OCI-LY1 (cell line): Measurements from ENCODE around the gene FZD2.

Experiments used
- H2AFZ ChIP-seq: fragments of 200-600 bp; sonication (generic), shearing (Covaris generic); 2 replicates; pipeline ENCODE4 v1.6.0; 2014; ENCODE audit warnings: antibody characterized with exemption, mild to moderate bottlenecking, low read length
- H3F3A ChIP-seq: fragments of 200-600 bp; sonication (generic), shearing (Covaris generic); 2 replicates; pipeline ENCODE4 v1.6.0; 2014; ENCODE audit warnings: mild to moderate bottlenecking, antibody characterized with exemption, low read length, moderate library complexity; ENCODE audit not compliant: insufficient read depth
- H3K27ac ChIP-seq: fragments of 200-600 bp; sonication (generic); 2 replicates; pipeline ENCODE4 v1.5.1; 2014; ENCODE audit warnings: low read length, mixed run types, mild to moderate bottlenecking, low read depth; ENCODE audit not compliant: poor library complexity, severe bottlenecking
- H3K27me3 ChIP-seq: fragments of 200-600 bp; sonication (generic); 2 replicates; pipeline ENCODE4 v1.6.0; 2014; ENCODE audit warnings: antibody characterized with exemption, mild to moderate bottlenecking, low read length, moderate library complexity; ENCODE audit not compliant: insufficient read depth
- H3K36me3 ChIP-seq: fragments of 200-600 bp; sonication (generic); 2 replicates; pipeline ENCODE4 v1.6.1; 2014; ENCODE audit warnings: mild to moderate bottlenecking, antibody characterized with exemption, low read length, moderate library complexity, mixed read lengths; ENCODE audit not compliant: insufficient read depth
- H3K4me1 ChIP-seq: fragments of 200-600 bp; sonication (generic); 2 replicates; pipeline ENCODE4 v1.5.1; 2014; ENCODE audit warnings: mild to moderate bottlenecking, low read length, moderate library complexity; ENCODE audit not compliant: insufficient read depth, severe bottlenecking
- H3K4me2 ChIP-seq: fragments of 200-600 bp; sonication (generic), shearing (Covaris generic); 2 replicates; pipeline ENCODE4 v1.6.1; 2014; ENCODE audit warnings: low read length
- H3K4me3 ChIP-seq: fragments of 200-600 bp; sonication (generic); 2 replicates; pipeline ENCODE4 v1.5.1; 2014; ENCODE audit warnings: low read length, low read depth, mild to moderate bottlenecking, mixed read lengths; ENCODE audit not compliant: poor library complexity, severe bottlenecking
- H3K79me2 ChIP-seq: fragments of 200-600 bp; shearing (Covaris generic); 2 replicates; pipeline ENCODE4 v1.6.1; 2016; ENCODE audit warnings: mixed run types, low read length, mixed read lengths; ENCODE audit not compliant: insufficient read depth
- H3K9ac ChIP-seq: fragments of 200-600 bp; sonication (generic), shearing (Covaris generic); 2 replicates; pipeline ENCODE4 v1.6.1; 2014; ENCODE audit warnings: mild to moderate bottlenecking, low read length, mixed read lengths
- H3K9me2 ChIP-seq: fragments of 200-600 bp; sonication (generic), shearing (Covaris generic); 2 replicates; pipeline ENCODE4 v1.6.1; 2014; ENCODE audit warnings: low read depth, mild to moderate bottlenecking, low read length, mixed read lengths
- H3K9me3 ChIP-seq: fragments of 200-600 bp; shearing (Covaris generic); 2 replicates; pipeline ENCODE4 v1.6.1; 2014; ENCODE audit warnings: low read length, mixed read lengths
- H4K20me1 ChIP-seq: fragments of 200-600 bp; sonication (generic), shearing (Covaris generic); 2 replicates; pipeline ENCODE4 v1.6.0; 2016; ENCODE audit warnings: mild to moderate bottlenecking, low read length; ENCODE audit not compliant: insufficient read depth
- EZH2 ChIP-seq: fragments of 200-600 bp; sonication (generic), shearing (Covaris generic); IDR thresholded peaks from 2 replicates; pipeline ENCODE4 v1.8.0; 2017; ENCODE audit warnings: borderline replicate concordance, mixed run types, mild to moderate bottlenecking, antibody characterized with exemption, low read length, moderate library complexity, mixed read lengths
- TF ChIP-seq, protein P1 (sequence below): fragments of 200-600 bp; sonication (generic), shearing (Covaris generic); IDR thresholded peaks from 2 replicates; pipeline ENCODE4 v1.5.1; 2017; ENCODE audit warnings: mild to moderate bottlenecking, antibody characterized with exemption, low read length, moderate library complexity, mixed read lengths

The FZD2 gene

DNA sequence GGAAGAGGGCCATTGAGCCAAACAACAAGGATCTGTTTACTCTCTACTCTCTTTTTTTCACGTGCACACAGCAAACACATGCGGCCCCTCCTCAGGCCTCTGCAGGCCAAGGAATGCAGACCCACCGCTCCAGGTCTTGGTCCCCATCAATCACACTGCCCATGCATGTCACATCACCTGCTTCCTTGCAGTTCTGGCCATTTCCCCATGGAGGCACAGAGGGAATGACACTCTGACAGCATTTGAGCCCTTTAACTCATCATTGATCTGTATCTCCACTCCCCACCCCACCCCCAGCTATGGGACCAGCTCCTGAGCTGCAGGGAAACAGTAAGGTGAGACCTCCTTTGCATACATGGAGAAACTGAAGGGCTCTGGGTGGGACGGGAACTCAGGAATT lies 53.0 kb downstream of the FZD2 start:
- no peaks in the 10 kb centered on the region for H3K9me3 ChIP-seq
- peaks cover 15% of the 10 kb centered on the region for H3K4me1 ChIP-seq
- no peaks in the 10 kb centered on the region for H4K20me1 ChIP-seq
- H3F3A ChIP-seq: no peaks in the 10 kb centered on the region
- no peaks in the 10 kb centered on the region for H3K36me3 ChIP-seq
- H3K27ac ChIP-seq: no peak overlapping the region
- H3K9ac ChIP-seq: no peak overlapping the region
- no peaks in the 10 kb centered on the region for H3K79me2 ChIP-seq
- TF ChIP-seq, protein P1, sequence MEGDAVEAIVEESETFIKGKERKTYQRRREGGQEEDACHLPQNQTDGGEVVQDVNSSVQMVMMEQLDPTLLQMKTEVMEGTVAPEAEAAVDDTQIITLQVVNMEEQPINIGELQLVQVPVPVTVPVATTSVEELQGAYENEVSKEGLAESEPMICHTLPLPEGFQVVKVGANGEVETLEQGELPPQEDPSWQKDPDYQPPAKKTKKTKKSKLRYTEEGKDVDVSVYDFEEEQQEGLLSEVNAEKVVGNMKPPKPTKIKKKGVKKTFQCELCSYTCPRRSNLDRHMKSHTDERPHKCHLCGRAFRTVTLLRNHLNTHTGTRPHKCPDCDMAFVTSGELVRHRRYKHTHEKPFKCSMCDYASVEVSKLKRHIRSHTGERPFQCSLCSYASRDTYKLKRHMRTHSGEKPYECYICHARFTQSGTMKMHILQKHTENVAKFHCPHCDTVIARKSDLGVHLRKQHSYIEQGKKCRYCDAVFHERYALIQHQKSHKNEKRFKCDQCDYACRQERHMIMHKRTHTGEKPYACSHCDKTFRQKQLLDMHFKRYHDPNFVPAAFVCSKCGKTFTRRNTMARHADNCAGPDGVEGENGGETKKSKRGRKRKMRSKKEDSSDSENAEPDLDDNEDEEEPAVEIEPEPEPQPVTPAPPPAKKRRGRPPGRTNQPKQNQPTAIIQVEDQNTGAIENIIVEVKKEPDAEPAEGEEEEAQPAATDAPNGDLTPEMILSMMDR: no peak
- TF ChIP-seq EZH2: no peak
- H2AFZ ChIP-seq: no peak overlapping the region
- no peak overlapping the region for H3K4me2 ChIP-seq
- H3K9me2 ChIP-seq: no peaks in the 10 kb centered on the region
- 0 out of 2 replicates have a peak, but pooled peaks cover 8% of the 10 kb centered on the region for H3K27me3 ChIP-seq
- H3K4me3 ChIP-seq: no peak overlapping the region
